ENCODE results near the gene MCTP1.

GRCh38 chr5:95018511-95018910, 266.4 kb downstream of the MCTP1 start:
- no peak for TF ChIP-seq CBX5 (IDR thresholded peaks at IDR 0.05; ENCODE audit: borderline replicate concordance, low read depth)
- no peak for TF ChIP-seq KDM4B (IDR thresholded peaks at IDR 0.05; ENCODE audit: borderline replicate concordance in 2 of 2, low read depth in 1 of 2)
- TF ChIP-seq BDP1 (IDR thresholded peaks at IDR 0.05; ENCODE audit: insufficient read depth, insufficient read length), result no peak
- no peak for TF ChIP-seq ZNF263 (CRISPR knock-in tag; IDR thresholded peaks at IDR 0.05; ENCODE audit: borderline replicate concordance)
- TF ChIP-seq RBM39 (optimal IDR thresholded peaks at IDR 0.05; ENCODE audit: low read depth, low read length), result no peak
- TF ChIP-seq POLR2A (conservative IDR thresholded peaks at IDR 0.05), result no peak
- TF ChIP-seq ZZZ3 (IDR thresholded peaks at IDR 0.05), result no peak
- TF ChIP-seq RAD21 (CRISPR knock-in tag; conservative IDR thresholded peaks at IDR 0.05 in 1 of 2, IDR thresholded peaks at IDR 0.05 in 1 of 2), result no peak
- no peak for TF ChIP-seq ZSCAN32 (CRISPR knock-in tag; IDR thresholded peaks at IDR 0.05)
- no peak for TF ChIP-seq GATA2 (CRISPR knock-in tag; IDR thresholded peaks at IDR 0.05)
- no peak for TF ChIP-seq POLR2AphosphoS5 (IDR thresholded peaks at IDR 0.05; ENCODE audit: control insufficient read depth, insufficient read depth, low read depth, low read length)
